ENCODE data around the gene DBNDD2. TPM values are rescaled to one million over a fixed set of nuclear protein-coding genes. Genes with fewer than 3 reads are reported as not detected.
A peak's percentile ranks its signal among the peaks of the same experiment; 100 is the strongest.

The DBNDD2 gene
- total RNA-seq, 1 experiment from 2014 or later: 113 TPM

DNA sequence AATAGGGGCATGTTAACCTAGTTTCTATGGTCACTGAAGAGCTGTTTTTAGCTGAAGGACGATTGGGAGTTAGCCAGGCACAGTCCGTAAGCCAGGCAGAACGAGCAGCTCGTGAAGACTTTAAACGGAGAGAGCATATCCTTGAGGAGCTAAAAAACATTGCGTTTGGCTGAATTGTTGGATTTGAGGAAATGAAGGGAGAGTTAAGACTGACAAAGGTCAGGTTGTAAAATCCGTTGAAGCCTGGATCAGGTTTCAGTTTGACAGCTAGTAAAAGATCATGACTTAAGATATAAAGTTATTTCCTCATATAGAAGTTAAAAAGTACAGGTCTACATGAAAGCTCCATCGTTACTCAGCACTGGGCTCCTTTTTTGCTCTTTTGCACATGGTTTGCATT lies 2.8 kb downstream of the DBNDD2 start:
- CTCF ChIA-PET: interaction anchor here (1.1 kb wide), 1 partner anchor 18 kb away, joined by 5 read pairs; no protein-coding TSS in a partner anchor
- Mint-ChIP-seq H3K27me3 (ENCODE audit: unreplicated experiment) (no peaks in the 10 kb centered on the region), H3K36me3 (ENCODE audit: insufficient read depth, unreplicated experiment) (peaks cover 24% of the 10 kb centered on the region), H3K4me1 (ENCODE audit: low read depth, unreplicated experiment) (peaks cover 18% of the 10 kb centered on the region), H3K27ac (ENCODE audit: unreplicated experiment) (no peak overlapping the region), H3K4me3 (ENCODE audit: low read depth, unreplicated experiment) (no peak overlapping the region), H3K9me3 (ENCODE audit: low read depth, unreplicated experiment) (no peaks in the 10 kb centered on the region)
- no peak for DNase-seq
- TF ChIP-seq, protein P1, sequence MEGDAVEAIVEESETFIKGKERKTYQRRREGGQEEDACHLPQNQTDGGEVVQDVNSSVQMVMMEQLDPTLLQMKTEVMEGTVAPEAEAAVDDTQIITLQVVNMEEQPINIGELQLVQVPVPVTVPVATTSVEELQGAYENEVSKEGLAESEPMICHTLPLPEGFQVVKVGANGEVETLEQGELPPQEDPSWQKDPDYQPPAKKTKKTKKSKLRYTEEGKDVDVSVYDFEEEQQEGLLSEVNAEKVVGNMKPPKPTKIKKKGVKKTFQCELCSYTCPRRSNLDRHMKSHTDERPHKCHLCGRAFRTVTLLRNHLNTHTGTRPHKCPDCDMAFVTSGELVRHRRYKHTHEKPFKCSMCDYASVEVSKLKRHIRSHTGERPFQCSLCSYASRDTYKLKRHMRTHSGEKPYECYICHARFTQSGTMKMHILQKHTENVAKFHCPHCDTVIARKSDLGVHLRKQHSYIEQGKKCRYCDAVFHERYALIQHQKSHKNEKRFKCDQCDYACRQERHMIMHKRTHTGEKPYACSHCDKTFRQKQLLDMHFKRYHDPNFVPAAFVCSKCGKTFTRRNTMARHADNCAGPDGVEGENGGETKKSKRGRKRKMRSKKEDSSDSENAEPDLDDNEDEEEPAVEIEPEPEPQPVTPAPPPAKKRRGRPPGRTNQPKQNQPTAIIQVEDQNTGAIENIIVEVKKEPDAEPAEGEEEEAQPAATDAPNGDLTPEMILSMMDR (IDR thresholded peaks at IDR 0.05; ENCODE audit: unreplicated experiment): no peak
- intact Hi-C loops (cut with micrococcal nuclease; ENCODE audit: unreplicated experiment): no loop called here
- no TSS peak for BruUV-seq (replicated peaks)

DNA sequence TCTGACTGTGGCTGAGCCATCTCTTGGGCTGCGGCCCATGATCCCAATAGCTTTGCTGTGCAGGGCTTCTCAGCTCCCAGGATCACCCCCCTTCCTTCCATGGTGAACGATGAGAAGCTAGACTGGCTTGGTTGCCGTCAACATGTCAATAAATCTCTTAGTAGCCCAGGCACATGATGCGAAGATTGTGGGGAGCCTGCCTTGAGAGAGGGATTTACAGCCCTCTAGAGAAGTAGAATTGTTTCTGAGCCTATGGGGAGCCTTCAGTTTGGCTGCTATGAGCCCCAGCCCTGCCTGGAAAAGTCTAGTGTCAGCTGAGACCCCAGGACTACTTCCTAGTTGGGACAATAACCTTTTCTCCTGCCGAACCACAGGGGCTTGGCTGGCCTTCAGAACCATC lies 4.6 kb downstream of the DBNDD2 start:
- TF ChIP-seq, protein P1 (IDR thresholded peaks at IDR 0.05; ENCODE audit: unreplicated experiment): no peak
- Mint-ChIP-seq H3K27me3 (ENCODE audit: unreplicated experiment) (no peaks in the 10 kb centered on the region), H3K4me3 (ENCODE audit: low read depth, unreplicated experiment) (no peak overlapping the region), H3K27ac (ENCODE audit: unreplicated experiment) (no peak overlapping the region), H3K9me3 (ENCODE audit: low read depth, unreplicated experiment) (no peaks in the 10 kb centered on the region), H3K4me1 (ENCODE audit: low read depth, unreplicated experiment) (peaks cover 13% of the 10 kb centered on the region), H3K36me3 (ENCODE audit: insufficient read depth, unreplicated experiment) (peaks cover 16% of the 10 kb centered on the region)
- no peak for DNase-seq
- CTCF ChIA-PET: interaction anchor here (0.6 kb wide), 1 partner anchor 67 kb away, joined by 3 read pairs; no protein-coding TSS in a partner anchor
- no TSS peak for BruUV-seq (replicated peaks)
- intact Hi-C loops (cut with micrococcal nuclease; ENCODE audit: unreplicated experiment): no loop called here

DNA sequence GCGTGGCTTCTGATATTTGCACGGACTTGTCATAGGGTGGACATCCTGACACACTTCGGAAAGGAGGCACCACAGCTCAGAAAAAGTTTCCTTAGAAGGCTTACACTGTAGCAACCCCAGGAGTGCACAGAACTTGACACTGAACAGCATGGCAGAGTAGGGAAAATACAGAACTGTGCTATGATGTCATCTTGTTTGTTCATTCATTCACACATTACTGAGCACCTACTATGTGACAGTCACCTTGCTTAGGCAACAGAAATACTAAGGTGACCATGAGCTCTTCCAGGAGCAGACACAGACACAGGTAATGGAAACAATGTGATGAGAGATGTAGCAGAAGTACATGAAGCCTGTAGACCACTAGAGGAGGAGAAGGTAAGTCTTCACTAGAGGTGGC lies 5.4 kb downstream of the DBNDD2 start:
- H3K36me3 Mint-ChIP-seq (ENCODE audit: insufficient read depth, unreplicated experiment): peaks cover 16% of the 10 kb centered on the region
- CTCF ChIA-PET: interaction anchor here (0.9 kb wide), 1 partner anchor 39 kb away, joined by 3 read pairs; no protein-coding TSS in a partner anchor
- intact Hi-C loops (cut with micrococcal nuclease; ENCODE audit: unreplicated experiment): no loop called here
- TF ChIP-seq, protein P1 (IDR thresholded peaks at IDR 0.05; ENCODE audit: unreplicated experiment): no peak
- no peaks in the 10 kb centered on the region for H3K27me3 Mint-ChIP-seq (ENCODE audit: unreplicated experiment)
- no peak for DNase-seq
- peaks cover 16% of the 10 kb centered on the region for H3K4me1 Mint-ChIP-seq (ENCODE audit: low read depth, unreplicated experiment)
- H3K4me3 Mint-ChIP-seq (ENCODE audit: low read depth, unreplicated experiment): no peak overlapping the region
- no TSS peak for BruUV-seq (replicated peaks)
- H3K27ac Mint-ChIP-seq (ENCODE audit: unreplicated experiment): no peak overlapping the region
- no peaks in the 10 kb centered on the region for H3K9me3 Mint-ChIP-seq (ENCODE audit: low read depth, unreplicated experiment)

DNA sequence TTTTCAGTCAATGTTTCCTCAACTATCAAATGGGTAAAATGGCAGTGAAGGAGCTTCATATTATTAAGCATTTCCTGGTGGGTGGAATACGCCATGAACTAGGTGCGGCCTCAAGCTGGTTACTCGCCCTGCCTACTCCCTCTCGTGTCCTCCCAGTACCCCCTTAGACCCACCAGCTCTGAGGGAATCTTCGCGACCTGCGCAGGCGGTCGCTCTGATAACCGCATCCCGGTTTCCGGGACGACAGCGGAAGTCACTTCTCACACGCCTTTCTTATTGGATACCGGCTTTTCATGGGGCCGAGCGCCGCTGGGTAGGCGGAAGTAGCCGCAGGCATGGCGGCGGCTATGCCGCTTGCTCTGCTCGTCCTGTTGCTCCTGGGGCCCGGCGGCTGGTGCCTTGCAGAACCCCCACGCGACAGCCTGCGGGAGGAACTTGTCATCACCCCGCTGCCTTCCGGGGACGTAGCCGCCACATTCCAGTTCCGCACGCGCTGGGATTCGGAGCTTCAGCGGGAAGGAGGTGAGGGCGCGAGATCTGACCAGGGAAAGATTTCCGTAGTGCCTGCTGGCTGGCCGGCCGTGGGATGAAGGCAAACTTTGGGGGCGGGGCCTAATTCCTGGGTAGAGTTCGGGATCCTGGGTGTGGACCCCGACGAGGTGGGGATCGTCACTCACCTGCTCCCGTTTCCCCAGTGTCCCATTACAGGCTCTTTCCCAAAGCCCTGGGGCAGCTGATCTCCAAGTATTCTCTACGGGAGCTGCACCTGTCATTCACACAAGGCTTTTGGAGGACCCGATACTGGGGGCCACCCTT lies 7.9 kb downstream of the DBNDD2 start, which contains the start of gene PIGT:
TSS of gene PIGT (plus strand) at position 320 of the 816 bp plus-strand sequence. CDS start at position 336, 16 bp downstream.
- Mint-ChIP-seq H3K36me3 (ENCODE audit: insufficient read depth, unreplicated experiment) (peaks cover 29% of the 10 kb centered on the region), H3K27ac (ENCODE audit: unreplicated experiment) (peak within 1 kb of the TSS; percentile 80)

More for the DNA sequence above, 7.9 kb downstream of the DBNDD2 start, which contains the start of gene PIGT:
- no TSS peak for BruUV-seq (replicated peaks)
- DNase-seq: peak; percentile 91
- Mint-ChIP-seq H3K4me1 (ENCODE audit: low read depth, unreplicated experiment) (peaks cover 24% of the 10 kb centered on the region), H3K9me3 (ENCODE audit: low read depth, unreplicated experiment) (no peaks in the 10 kb centered on the region), H3K4me3 (ENCODE audit: low read depth, unreplicated experiment) (peak within 1 kb of the TSS; percentile 92), H3K27me3 (ENCODE audit: unreplicated experiment) (no peaks in the 10 kb centered on the region)
- TF ChIP-seq, protein P1 (IDR thresholded peaks at IDR 0.05; ENCODE audit: unreplicated experiment): no peak
- intact Hi-C loops (cut with micrococcal nuclease; ENCODE audit: unreplicated experiment): loop anchor here (2.0 kb wide), 1 partner anchor 53 kb away; the partner anchor contains the start of gene SYS1
- CTCF ChIA-PET: interaction anchor here (0.9 to 2.1 kb wide), 7 partner anchors 9 to 104 kb away, joined by 3 to 11 read pairs (median 8); partner anchors contain the start of gene SYS1
